ENCODE measurements around the gene INHBC. TPM values are rescaled to one million over a fixed set of nuclear protein-coding genes. Genes with fewer than 3 reads are reported as not detected.

The INHBC gene
- total RNA-seq, 2 experiments from 2014 or later: not detected

- CTCF ChIA-PET: interaction anchor here (0.9 to 15.0 kb wide), 11 partner anchors 11 to 237 kb away, joined by 3 to 144 read pairs (median 17); a partner anchor contains a TSS
- no peak for DNase-seq
Measured at GRCh38 chr12:57451233-57451778, 16.7 kb downstream of the INHBC start.

GRCh38 chr12:57452181-57452936, 17.8 kb downstream of the INHBC start:
- no peaks in the 10 kb centered on the region for H3K27me3 Mint-ChIP-seq
- H3K9me3 Mint-ChIP-seq (ENCODE audit: low read depth): no peaks in the 10 kb centered on the region
- DNase-seq (no peak), ATAC-seq (peak; percentile 20)
- peak overlapping the region; percentile 58 for H3K27ac Mint-ChIP-seq
- CTCF ChIA-PET: interaction anchor here (0.6 to 15.0 kb wide), 37 partner anchors 8 to 373 kb away, joined by 3 to 144 read pairs (median 5); partner anchors contain the start of gene NEMP1
- no peaks in the 10 kb centered on the region for H3K36me3 Mint-ChIP-seq
- peaks cover 17% of the 10 kb centered on the region for H3K4me1 Mint-ChIP-seq
- no peak overlapping the region for H3K4me3 Mint-ChIP-seq

More at GRCh38 chr12:57451233-57451778, 16.7 kb downstream of the INHBC start:
- Mint-ChIP-seq H3K36me3 (no peaks in the 10 kb centered on the region), H3K4me1 (peaks cover 17% of the 10 kb centered on the region), H3K27ac (no peak overlapping the region), H3K4me3 (no peak overlapping the region), H3K9me3 (ENCODE audit: low read depth) (no peaks in the 10 kb centered on the region), H3K27me3 (no peaks in the 10 kb centered on the region)
- ATAC-seq: no peak

GRCh38 chr12:57452937-57453509, 18.4 kb downstream of the INHBC start:
- DNase-seq (peak; percentile 75), ATAC-seq (peak; percentile 69)
- CTCF ChIA-PET: interaction anchor here (0.6 to 15.0 kb wide), 36 partner anchors 9 to 374 kb away, joined by 3 to 144 read pairs (median 5); partner anchors contain the start of genes ARHGAP9, B4GALNT1 and NEMP1
- no peaks in the 10 kb centered on the region for H3K9me3 Mint-ChIP-seq (ENCODE audit: low read depth)
- H3K36me3 Mint-ChIP-seq: no peaks in the 10 kb centered on the region
- no peak overlapping the region for H3K27ac Mint-ChIP-seq
- peaks cover 17% of the 10 kb centered on the region for H3K4me1 Mint-ChIP-seq
- H3K27me3 Mint-ChIP-seq: no peaks in the 10 kb centered on the region
- H3K4me3 Mint-ChIP-seq: no peak overlapping the region

GRCh38 chr12:57454213-57454565, 19.6 kb downstream of the INHBC start:
- H3K36me3 Mint-ChIP-seq: no peaks in the 10 kb centered on the region
- no peak for ATAC-seq
- no peak overlapping the region for H3K4me3 Mint-ChIP-seq
- peaks cover 24% of the 10 kb centered on the region for H3K4me1 Mint-ChIP-seq
- no peaks in the 10 kb centered on the region for H3K27me3 Mint-ChIP-seq
- no peak for DNase-seq
- no peaks in the 10 kb centered on the region for H3K9me3 Mint-ChIP-seq (ENCODE audit: low read depth)
- CTCF ChIA-PET: interaction anchor here (0.8 to 15.0 kb wide), 15 partner anchors 9 to 240 kb away, joined by 3 to 144 read pairs (median 12); partner anchors contain the start of gene ARHGAP9
- no peak overlapping the region for H3K27ac Mint-ChIP-seq

- Mint-ChIP-seq H3K9me3 (ENCODE audit: low read depth) (no peaks in the 10 kb centered on the region), H3K4me3 (peak within 1 kb of the TSS; percentile 63), H3K27me3 (no peaks in the 10 kb centered on the region), H3K36me3 (no peaks in the 10 kb centered on the region), H3K27ac (peak within 1 kb of the TSS; percentile 13), H3K4me1 (peaks cover 24% of the 10 kb centered on the region)
- CTCF ChIA-PET: interaction anchor here (0.7 to 15.0 kb wide), 29 partner anchors 8 to 241 kb away, joined by 3 to 144 read pairs (median 5); partner anchors contain the start of genes ARHGAP9 and INHBC
- DNase-seq (no peak), ATAC-seq (no peak)
Measured at GRCh38 chr12:57454566-57455373, 20.2 kb downstream of the INHBC start, which contains the start of gene INHBE. Gene INHBE (plus strand): TSS chr12:57455307. CDS start chr12:57455537, 230 bp downstream.

GRCh38 chr12:57455374-57456144, 21.0 kb downstream of the INHBC start:
- Mint-ChIP-seq H3K4me1 (peaks cover 29% of the 10 kb centered on the region), H3K27me3 (peaks cover 5% of the 10 kb centered on the region), H3K27ac (peak overlapping the region; percentile 4), H3K9me3 (ENCODE audit: low read depth) (no peaks in the 10 kb centered on the region), H3K36me3 (no peaks in the 10 kb centered on the region), H3K4me3 (peak overlapping the region; percentile 63)
- CTCF ChIA-PET: interaction anchor here (0.7 to 15.0 kb wide), 39 partner anchors 8 to 241 kb away, joined by 3 to 144 read pairs (median 4); partner anchors contain the start of genes INHBC and OS9
- DNase-seq: no peak
- ATAC-seq: no peak

- Mint-ChIP-seq H3K27ac (peak overlapping the region; percentile 4), H3K27me3 (peaks cover 9% of the 10 kb centered on the region), H3K9me3 (ENCODE audit: low read depth) (no peaks in the 10 kb centered on the region), H3K4me1 (peaks cover 32% of the 10 kb centered on the region), H3K36me3 (no peaks in the 10 kb centered on the region), H3K4me3 (peak overlapping the region; percentile 63)
- CTCF ChIA-PET: interaction anchor here (0.6 to 15.0 kb wide), 34 partner anchors 9 to 242 kb away, joined by 3 to 144 read pairs (median 4); partner anchors contain the start of genes INHBC and OS9
- ATAC-seq (peak; percentile 41), DNase-seq (peak; percentile 73)
Measured at GRCh38 chr12:57456145-57456700, 21.6 kb downstream of the INHBC start.

GRCh38 chr12:57456737-57457490, 22.3 kb downstream of the INHBC start:
- no peak overlapping the region for H3K27ac Mint-ChIP-seq
- H3K9me3 Mint-ChIP-seq (ENCODE audit: low read depth): no peaks in the 10 kb centered on the region
- H3K27me3 Mint-ChIP-seq: peaks cover 15% of the 10 kb centered on the region
- no peaks in the 10 kb centered on the region for H3K36me3 Mint-ChIP-seq
- CTCF ChIA-PET: interaction anchor here (0.6 to 15.0 kb wide), 20 partner anchors 10 to 237 kb away, joined by 3 to 193 read pairs (median 5); partner anchors contain the start of genes ARHGAP9 and OS9
- DNase-seq (no peak), ATAC-seq (no peak)
- H3K4me1 Mint-ChIP-seq: peaks cover 37% of the 10 kb centered on the region
- H3K4me3 Mint-ChIP-seq: no peak overlapping the region

GRCh38 chr12:57458665-57459054, 24.1 kb downstream of the INHBC start:
- CTCF ChIA-PET: interaction anchor here (0.6 to 15.0 kb wide), 58 partner anchors 8 to 365 kb away, joined by 3 to 193 read pairs (median 5); partner anchors contain the start of genes ARHGAP9, B4GALNT1, DCTN2 and DDIT3
- Mint-ChIP-seq H3K4me1 (peaks cover 45% of the 10 kb centered on the region), H3K27me3 (peaks cover 18% of the 10 kb centered on the region), H3K4me3 (peak overlapping the region; percentile 94), H3K27ac (peak overlapping the region; percentile 94), H3K36me3 (no peaks in the 10 kb centered on the region), H3K9me3 (ENCODE audit: low read depth) (no peaks in the 10 kb centered on the region)
- no peak for DNase-seq
- ATAC-seq: no peak

GRCh38 chr12:57459055-57459749, 24.6 kb downstream of the INHBC start:
- no peaks in the 10 kb centered on the region for H3K36me3 Mint-ChIP-seq
- peaks cover 18% of the 10 kb centered on the region for H3K27me3 Mint-ChIP-seq
- no peaks in the 10 kb centered on the region for H3K9me3 Mint-ChIP-seq (ENCODE audit: low read depth)
- DNase-seq (peak; percentile 97), ATAC-seq (peak; percentile 70)
- peaks cover 50% of the 10 kb centered on the region for H3K4me1 Mint-ChIP-seq
- peak overlapping the region; percentile 94 for H3K27ac Mint-ChIP-seq
- CTCF ChIA-PET: interaction anchor here (0.6 to 15.0 kb wide), 57 partner anchors 9 to 365 kb away, joined by 3 to 193 read pairs (median 5); partner anchors contain the start of genes ARHGAP9, B4GALNT1, DCTN2 and DDIT3
- peak overlapping the region; percentile 94 for H3K4me3 Mint-ChIP-seq

Data from activated CD8-positive, alpha-beta memory T cell treated with anti-CD3 and anti-CD28 coated beads, Interleukin-2, amount 10 ng/mL, durations not matched to agents 7 days and 5 days (primary cell).